H1 (cell line): ENCODE measurements around the gene HIVEP3. TPM values are rescaled to one million over a fixed set of nuclear protein-coding genes. Genes with fewer than 3 reads are reported as not detected.

ENCODE experiments used
- CTCF ChIA-PET: fragments of 300-600 bp; sonication (Branson Sonifier 250); formaldehyde crosslinking; loops from one replicate; lab custom pipeline; 2021; ENCODE audit not compliant: partially characterized antibody; lab: Charles Lee
- POLR2A ChIA-PET: fragments of 300-600 bp; sonication (Branson Sonifier 250); formaldehyde crosslinking; loops from one replicate; lab custom pipeline; 2021; ENCODE audit warnings: inconsistent platforms; ENCODE audit not compliant: partially characterized antibody; lab: Charles Lee
- DNase-seq, 2 experiments: peaks; one replicate each; pipeline versions ENCODE4 v3.0.0 to v3.0.0-alpha.2; 2010 to 2022; ENCODE audit warnings: low spot score in 2 of 2, low read depth in 1 of 2, mixed read lengths in 1 of 2
- FAIRE-seq: peaks from 2 replicates; lab custom pipeline; 2011; peaks lifted over from hg19 to GRCh38; lab: Jason Lieb, UNC
- H2AFZ ChIP-seq: 2 replicates; pipeline ENCODE4 v1.8.1; 2012; ENCODE audit warnings: low read length, inconsistent platforms
- H2AK5ac ChIP-seq: 2 replicates; pipeline ENCODE4 v1.6.1; 2013; ENCODE audit warnings: low read depth, low read length
- H2BK120ac ChIP-seq: replicated peaks from 2 replicates; pipeline ENCODE3; 2013; ENCODE audit warnings: low read depth, low read length, inconsistent platforms
- H2BK12ac ChIP-seq: 2 replicates; pipeline ENCODE4 v1.6.1; 2013; ENCODE audit warnings: low read depth, low read length
- H2BK15ac ChIP-seq: 2 replicates; pipeline ENCODE4 v1.6.1; 2013; ENCODE audit warnings: low read length
- H2BK20ac ChIP-seq: 2 replicates; pipeline ENCODE4 v1.6.1; 2013; ENCODE audit warnings: low read length
- H2BK5ac ChIP-seq: 2 replicates; pipeline ENCODE4 v1.6.1; 2013; ENCODE audit warnings: low read depth, low read length
- H3K14ac ChIP-seq: 2 replicates; pipeline ENCODE4 v1.6.1; 2013; ENCODE audit warnings: inconsistent platforms; ENCODE audit not compliant: insufficient read length
- H3K18ac ChIP-seq: 2 replicates; pipeline ENCODE4 v1.6.1; 2013; ENCODE audit warnings: low read length; ENCODE audit errors: extremely low read depth
- H3K23ac ChIP-seq: 2 replicates; pipeline ENCODE4 v1.6.1; 2013; ENCODE audit warnings: inconsistent platforms; ENCODE audit not compliant: insufficient read length
- H3K23me2 ChIP-seq: 2 replicates; pipeline ENCODE4 v1.6.1; 2013; ENCODE audit warnings: low read depth, low read length
- H3K27ac ChIP-seq: 2 replicates; pipeline ENCODE4 v1.6.1; 2011; ENCODE audit warnings: low read depth, low read length, inconsistent platforms
- H3K27me3 ChIP-seq, 4 experiments: replicated peaks in 1 of 4; 1 replicate in 1 of 4; 2 replicates in 3 of 4; pipeline versions ENCODE4 v1.6.1 to v1.8.1; 2011 to 2013; ENCODE audit warnings: low read length in 3 of 4, mild to moderate bottlenecking in 3 of 4, inconsistent platforms in 2 of 4, mixed read lengths in 2 of 4, moderate library complexity in 1 of 4; ENCODE audit not compliant: control insufficient read depth in 3 of 4, insufficient read depth in 3 of 4; ENCODE audit errors: extremely low read depth in 1 of 4
- H3K36me3 ChIP-seq, 4 experiments: 2 replicates each; pipeline versions ENCODE4 v1.6.1 to v1.8.1; 2011 to 2013; ENCODE audit warnings: mild to moderate bottlenecking in 4 of 4, low read length in 3 of 4, moderate library complexity in 2 of 4, control low read depth in 1 of 4, inconsistent platforms in 1 of 4; ENCODE audit not compliant: insufficient read depth in 4 of 4, control insufficient read depth in 2 of 4
- H3K4ac ChIP-seq: replicated peaks from 2 replicates; pipeline ENCODE3; 2013; ENCODE audit warnings: low read length, low read depth, mixed read lengths, inconsistent platforms; ENCODE audit not compliant: insufficient read length
- H3K4me1 ChIP-seq, 4 experiments: replicated peaks in 1 of 4; 1 replicate in 1 of 4; 2 replicates in 3 of 4; pipeline versions ENCODE4 v1.6.1 to v1.8.1; 2011 to 2013; ENCODE audit warnings: low read length in 3 of 4, inconsistent platforms in 2 of 4, mixed read lengths in 1 of 4; ENCODE audit not compliant: insufficient read depth in 4 of 4, control insufficient read depth in 3 of 4
- H3K4me2 ChIP-seq, 2 experiments: 2 replicates each; pipeline versions ENCODE4 v1.6.1 to v1.8.1; 2011 to 2013; ENCODE audit warnings: low read depth in 2 of 2, low read length in 2 of 2, control low read depth in 1 of 2, inconsistent platforms in 1 of 2, mild to moderate bottlenecking in 1 of 2; ENCODE audit not compliant: insufficient read depth in 1 of 2
- H3K4me3 ChIP-seq, 4 experiments: fragments of 200-600, 300-600 bp in 1 of 4; sonication (generic), shearing (Covaris generic), sonication (Bioruptor Twin) in 1 of 4; 2 replicates each; pipeline versions ENCODE4 v1.5.1 to v1.8.1; 2011 to 2016; ENCODE audit warnings: low read length in 4 of 4, low read depth in 3 of 4, control low read depth in 2 of 4, inconsistent platforms in 2 of 4, mild to moderate bottlenecking in 2 of 4, mixed read lengths in 1 of 4, moderate library complexity in 1 of 4; ENCODE audit not compliant: insufficient read depth in 2 of 4; ENCODE audit errors: extremely low read depth in 1 of 4
- H3K56ac ChIP-seq: replicated peaks from 2 replicates; pipeline ENCODE3; 2013; ENCODE audit warnings: low read depth, mild to moderate bottlenecking, mixed read lengths, low read length, inconsistent platforms; ENCODE audit not compliant: insufficient read length
- H3K79me1 ChIP-seq: 2 replicates; pipeline ENCODE4 v1.6.1; 2013; ENCODE audit warnings: low read depth, low read length, control low read depth
- H3K79me2 ChIP-seq, 2 experiments: 2 replicates each; pipeline versions ENCODE4 v1.6.1 to v1.8.1; 2012 to 2013; ENCODE audit warnings: low read length in 2 of 2, mild to moderate bottlenecking in 2 of 2, inconsistent platforms in 1 of 2; ENCODE audit not compliant: insufficient read depth in 2 of 2, control insufficient read depth in 1 of 2
- H3K9ac ChIP-seq, 4 experiments: replicated peaks in 1 of 4; 1 replicate in 1 of 4; 2 replicates in 3 of 4; pipeline versions ENCODE4 v1.6.1 to v1.8.1; 2011 to 2013; ENCODE audit warnings: low read depth in 3 of 4, low read length in 3 of 4, control low read depth in 2 of 4, mild to moderate bottlenecking in 2 of 4, moderate library complexity in 2 of 4, inconsistent platforms in 1 of 4; ENCODE audit errors: extremely low read depth in 1 of 4
- H3K9me3 ChIP-seq, 2 experiments: 2 replicates each; pipeline versions ENCODE4 v1.6.1 to v1.8.1; 2012 to 2013; ENCODE audit warnings: mild to moderate bottlenecking in 2 of 2, moderate library complexity in 2 of 2, control low read depth in 1 of 2, inconsistent platforms in 1 of 2, low read depth in 1 of 2, low read length in 1 of 2, mixed read lengths in 1 of 2; ENCODE audit not compliant: insufficient read depth in 2 of 2
- H4K20me1 ChIP-seq, 2 experiments: replicated peaks in 1 of 2; 2 replicates each; pipeline versions ENCODE3 to v1.8.1; 2011 to 2013; ENCODE audit warnings: inconsistent platforms in 2 of 2, low read length in 2 of 2, mild to moderate bottlenecking in 1 of 2; ENCODE audit not compliant: insufficient read depth in 2 of 2, control insufficient read depth in 1 of 2
- H4K5ac ChIP-seq: 2 replicates; pipeline ENCODE4 v1.6.1; 2013; ENCODE audit warnings: low read length, low read depth, mixed read lengths, inconsistent platforms; ENCODE audit not compliant: insufficient read length
- H4K8ac ChIP-seq: 2 replicates; pipeline ENCODE4 v1.8.0; 2013; ENCODE audit warnings: mild to moderate bottlenecking, moderate library complexity, low read length, inconsistent platforms; ENCODE audit not compliant: insufficient read depth; ENCODE audit errors: extremely low read depth
- H4K91ac ChIP-seq: replicated peaks from 2 replicates; pipeline ENCODE3; 2013; ENCODE audit warnings: low read length, mixed read lengths, inconsistent platforms; ENCODE audit not compliant: insufficient read length
- JUND ChIP-seq: IDR thresholded peaks from 2 replicates; pipeline ENCODE4 v1.6.1; 2011; ENCODE audit warnings: mild to moderate bottlenecking, improper control_type of control experiment, low read length
- SP4 ChIP-seq: IDR thresholded peaks from 2 replicates; pipeline ENCODE4 v1.6.1; 2012; ENCODE audit warnings: low read length, inconsistent platforms
- TCF12 ChIP-seq: IDR thresholded peaks from 2 replicates; pipeline ENCODE4 v1.6.1; 2011; ENCODE audit warnings: low read depth, mild to moderate bottlenecking, low read length
- WGBS, 2 experiments: shearing (Covaris generic) in 1 of 2; methylation state at CpG; one replicate each; pipeline versions ENCODE4 v1.1.6 to v1.1.7; 2013 to 2015; ENCODE audit warnings: low lambda C conversion rate in 2 of 2, mixed read lengths in 2 of 2, inconsistent platforms in 1 of 2, low coverage in 1 of 2, missing lambda C conversion rate in 1 of 2; ENCODE audit not compliant: insufficient replicate concordance in 2 of 2, insufficient coverage in 1 of 2, insufficient read length in 1 of 2; ENCODE audit errors: extremely low coverage in 1 of 2, missing lambda C conversion rate in 1 of 2; 5-methylcytosine and 5-hydroxymethylcytosine counted together
- polyA plus RNA-seq, 7 experiments: library from polyadenylated mRNA; depleted of rRNA in 3 of 7; stranded (reverse) in 5 of 7; unstranded in 2 of 7; fragments of >200 nt in 5 of 7; fragments of 200-250 nt in 2 of 7; gene quantifications; 1 replicate in 5 of 7; 2 replicates in 1 of 7; 4 replicates in 1 of 7; pipeline versions ENCODE4 v1.2.1 to v1.2.3, GENCODE V29; 2011 to 2013; ENCODE audit warnings: missing spikeins in 2 of 7, mixed read lengths in 2 of 7
- total RNA-seq: library from RNA; stranded (reverse); fragmentation: NEBNext Ultra II Directional; extraction: Animal tissue kit (Norgen Biotek cat#: 25700); gene quantifications from 2 replicates; pipeline ENCODE4 v1.2.1, GENCODE V29; 2021

The HIVEP3 gene
- total and polyA plus RNA-seq, 2 of the 8 experiments (the other 6 are each of a cell fraction or from before 2014, with no cell fraction given), result 0.24 to 0.69 TPM

DNA sequence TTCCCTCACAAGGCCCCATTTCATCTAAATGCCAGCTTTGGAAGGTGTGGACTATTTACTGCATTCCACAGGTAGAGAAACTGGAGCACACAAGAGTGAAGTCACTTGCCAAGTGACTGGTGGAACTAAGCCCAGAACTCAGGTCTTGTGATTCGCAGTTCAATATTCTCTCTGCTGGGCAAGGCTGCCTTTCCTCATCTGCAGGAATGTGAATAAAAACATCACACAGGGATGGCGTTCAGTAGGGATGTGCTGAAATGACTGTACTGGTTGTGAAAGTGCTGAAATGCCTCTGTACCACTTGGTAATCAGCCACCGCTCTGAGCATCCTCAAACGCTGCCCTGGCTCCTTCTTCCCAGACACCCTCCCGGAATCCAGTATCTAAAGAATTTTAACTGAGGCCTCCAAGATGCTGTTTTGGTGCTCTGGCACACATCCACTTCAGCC, 145.6 kb downstream of the HIVEP3 start:
- no peak overlapping the region for H4K8ac ChIP-seq
- H2BK15ac ChIP-seq, result no peak overlapping the region
- no peaks in the 10 kb centered on the region for H4K20me1 ChIP-seq
- no peak overlapping the region for H2BK120ac ChIP-seq
- no peak overlapping the region for H3K4ac ChIP-seq
- H3K79me1 ChIP-seq, result no peaks in the 10 kb centered on the region
- H3K27me3 ChIP-seq, result no peaks in the 10 kb centered on the region
- H3K23me2 ChIP-seq, result no peaks in the 10 kb centered on the region
- no peak overlapping the region for H3K4me2 ChIP-seq
- POLR2A ChIA-PET, result no interaction called here
- TF ChIP-seq TCF12 (no peak), SP4 (no peak), JUND (no peak)
- FAIRE-seq (no peak), DNase-seq (no peak)
- H3K4me1 ChIP-seq, result no peaks in the 10 kb centered on the region
- H3K4me3 ChIP-seq, result no peak overlapping the region
- no peak overlapping the region for H2BK5ac ChIP-seq
- H3K23ac ChIP-seq, result no peak overlapping the region
- no peak overlapping the region for H2AK5ac ChIP-seq
- H2BK12ac ChIP-seq, result no peak overlapping the region
- H3K56ac ChIP-seq, result no peak overlapping the region
- no peaks in the 10 kb centered on the region for H3K9me3 ChIP-seq
- no peak overlapping the region for H3K27ac ChIP-seq
- H4K91ac ChIP-seq, result no peak overlapping the region
- no peaks in the 10 kb centered on the region for H3K36me3 ChIP-seq
- H3K18ac ChIP-seq, result no peak overlapping the region
- WGBS, 2 experiments, result 92% methylated on average over 5 of the region's 5 CpGs; no CpG with 5 or more reads in 1 of the 2 experiments
- CTCF ChIA-PET, result no interaction called here
- no peaks in the 10 kb centered on the region for H3K79me2 ChIP-seq
- H2AFZ ChIP-seq, result no peak overlapping the region
- no peak overlapping the region for H3K9ac ChIP-seq
- no peak overlapping the region for H3K14ac ChIP-seq
- no peak overlapping the region for H2BK20ac ChIP-seq
- no peak overlapping the region for H4K5ac ChIP-seq
